ENCODE results near the gene SLC6A11.

SLC6A11 gene

GRCh38 chr3:10883478-10884234 is 67.6 kb downstream of the SLC6A11 start:
- no peak for DNase-seq (ENCODE audit: low read depth in 1 of 2, low spot score in 1 of 2)

- DNase-seq (ENCODE audit: low read depth in 1 of 2, low spot score in 1 of 2): no peak
These were observed 71.0 kb downstream of the SLC6A11 start for GRCh38 chr3:10887015-10887414.

DNA sequence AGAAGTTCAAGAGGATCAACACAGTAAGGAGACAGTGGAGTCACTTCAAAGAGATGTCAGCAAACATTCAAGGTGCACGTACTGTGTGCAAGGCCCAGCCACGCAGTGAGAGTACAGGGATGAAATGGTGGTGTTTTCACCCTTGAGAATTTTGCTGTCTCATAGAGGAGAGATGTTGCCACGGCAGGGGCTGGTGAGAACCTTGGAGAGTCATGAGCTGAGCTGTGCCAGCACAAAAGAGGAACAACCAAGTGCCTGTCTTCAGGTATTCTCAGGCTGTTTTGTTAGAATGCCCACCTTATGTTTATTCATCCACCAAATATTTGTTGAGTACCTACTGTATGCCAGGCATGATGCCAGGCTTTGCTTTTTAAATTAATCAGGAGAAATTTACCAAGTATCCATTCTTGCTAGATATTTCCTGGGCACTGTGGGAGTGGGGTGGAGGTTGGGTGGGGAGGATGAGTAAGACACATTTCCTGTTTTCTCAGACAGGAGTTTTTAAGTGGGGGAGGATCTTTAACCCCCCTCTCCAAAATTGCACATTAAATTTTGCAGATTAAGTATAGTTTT is 72.6 kb downstream of the SLC6A11 start:
- no peak for DNase-seq (ENCODE audit: low read depth in 1 of 2, low spot score in 1 of 2)

DNA sequence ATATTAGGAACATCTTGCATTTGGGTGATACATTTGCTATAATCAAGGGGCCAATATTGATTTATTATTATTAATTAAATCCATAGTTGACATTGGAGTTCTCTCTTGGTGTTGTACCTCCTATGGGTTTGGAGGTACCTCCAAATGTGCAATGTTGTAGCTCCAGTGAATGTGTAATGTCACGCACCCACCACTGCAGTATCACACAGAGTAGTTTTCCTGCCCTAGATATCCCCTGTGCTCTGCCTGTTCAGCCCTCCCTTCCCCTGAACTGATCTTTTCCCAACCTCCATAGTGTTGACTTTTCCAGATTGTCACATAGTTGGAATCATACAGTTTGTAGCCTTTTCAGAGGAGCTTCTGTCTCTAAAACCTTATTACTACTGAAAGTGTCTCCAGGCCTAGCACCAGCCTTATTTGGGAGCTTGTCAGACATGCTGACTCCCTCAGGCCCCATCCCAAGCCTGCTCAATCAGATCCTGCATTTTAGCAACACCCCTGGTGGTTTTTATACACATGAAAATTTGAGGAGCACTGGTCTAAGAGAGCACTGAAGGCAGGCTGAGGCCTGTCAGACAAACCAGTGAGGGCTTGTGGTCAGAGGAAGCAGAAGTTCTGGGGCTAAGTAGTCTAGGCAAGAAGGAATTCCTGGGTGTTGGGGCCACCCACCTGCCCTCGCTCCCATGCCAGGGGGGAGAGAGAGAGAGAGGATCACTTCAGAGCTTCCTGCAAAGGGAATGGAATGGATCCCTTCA is 73.4 kb downstream of the SLC6A11 start:
- DNase-seq (ENCODE audit: low read depth in 1 of 2, low spot score in 1 of 2): no peak

DNA sequence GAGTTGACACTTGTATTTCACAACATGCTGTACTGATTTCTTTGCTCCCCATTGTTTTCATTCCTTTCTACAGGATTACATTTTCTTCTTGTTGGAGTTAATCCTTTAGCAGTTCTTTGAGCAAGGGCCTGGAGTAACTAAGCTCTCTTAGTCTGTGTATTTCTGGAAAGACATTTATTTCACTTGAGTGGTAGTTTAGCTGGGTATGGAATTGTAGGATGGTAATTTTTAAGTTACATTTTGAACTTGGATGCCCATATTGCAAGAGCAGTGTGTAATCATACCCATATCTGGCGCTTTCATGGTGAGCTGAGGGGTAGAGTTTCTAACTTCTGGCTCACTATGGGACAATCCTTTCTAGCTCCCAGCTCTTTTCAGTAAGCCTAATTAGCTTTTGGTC is 74.6 kb downstream of the SLC6A11 start:
- no peak for DNase-seq (ENCODE audit: low read depth in 1 of 2, low spot score in 1 of 2)

DNA sequence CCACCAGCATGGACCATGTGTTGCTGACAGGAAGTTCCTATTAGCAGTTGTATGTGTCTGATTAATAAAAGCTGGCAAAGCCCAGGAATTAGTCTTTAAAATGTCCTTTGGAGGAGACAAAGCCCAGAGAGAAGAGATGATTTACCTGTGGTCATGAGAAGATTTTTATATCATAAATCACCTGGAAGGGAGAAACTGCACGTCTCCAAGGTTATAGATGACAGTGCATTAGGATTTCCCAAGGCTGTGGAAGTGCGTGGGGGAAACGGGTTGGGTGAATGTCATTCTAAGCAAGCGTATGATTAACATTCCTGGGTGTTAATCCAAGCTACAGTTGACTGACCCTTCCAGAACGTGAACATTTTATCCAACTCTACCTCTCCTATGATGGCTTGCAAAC is 76.6 kb downstream of the SLC6A11 start:
- DNase-seq (ENCODE audit: low read depth in 1 of 2, low spot score in 1 of 2): no peak

- no peak for DNase-seq (ENCODE audit: low read depth in 1 of 2, low spot score in 1 of 2)
These were observed 85.4 kb downstream of the SLC6A11 start for GRCh38 chr3:10901296-10901945.

DNA sequence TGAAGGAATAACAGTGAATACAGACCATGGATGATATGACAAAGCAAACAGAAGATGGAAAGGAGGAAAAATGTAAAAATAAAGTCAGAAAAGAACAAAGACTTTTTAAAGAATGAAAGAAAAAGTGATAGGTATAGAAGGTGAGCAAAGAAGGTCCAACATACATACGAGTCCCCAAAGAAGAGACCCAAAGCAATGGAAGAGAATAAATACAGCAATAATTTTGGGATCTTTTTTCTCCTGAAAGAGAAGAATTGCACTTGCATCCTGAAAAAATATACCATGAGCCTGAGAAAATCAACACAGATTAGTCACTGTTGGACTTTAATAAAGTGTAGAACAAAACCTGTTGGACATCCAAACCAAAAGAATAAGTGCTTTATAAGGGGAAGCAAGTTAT is 91.2 kb downstream of the SLC6A11 start:
- no peak for DNase-seq (ENCODE audit: low read depth in 1 of 2, low spot score in 1 of 2)

DNA sequence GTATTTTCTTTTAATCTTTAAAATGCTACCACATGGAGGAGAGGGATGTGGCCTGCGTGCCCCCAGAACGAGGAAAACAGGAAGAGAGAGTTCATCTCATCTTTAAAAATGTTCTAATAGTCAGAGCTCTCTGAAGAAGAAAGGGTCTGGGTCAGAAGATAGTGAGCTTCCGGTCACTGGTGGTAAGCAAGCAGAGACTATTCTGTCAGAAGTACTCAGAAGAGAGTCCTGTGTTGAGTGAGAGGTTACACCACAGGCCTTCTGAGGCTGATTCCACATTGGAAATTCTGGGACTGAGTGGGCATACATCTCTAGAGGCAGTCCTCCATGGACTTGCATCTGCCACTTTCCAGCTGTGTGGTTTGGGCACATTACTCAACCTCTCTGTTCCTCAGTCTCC is 94.3 kb downstream of the SLC6A11 start:
- DNase-seq (ENCODE audit: low read depth in 1 of 2, low spot score in 1 of 2): no peak

DNA sequence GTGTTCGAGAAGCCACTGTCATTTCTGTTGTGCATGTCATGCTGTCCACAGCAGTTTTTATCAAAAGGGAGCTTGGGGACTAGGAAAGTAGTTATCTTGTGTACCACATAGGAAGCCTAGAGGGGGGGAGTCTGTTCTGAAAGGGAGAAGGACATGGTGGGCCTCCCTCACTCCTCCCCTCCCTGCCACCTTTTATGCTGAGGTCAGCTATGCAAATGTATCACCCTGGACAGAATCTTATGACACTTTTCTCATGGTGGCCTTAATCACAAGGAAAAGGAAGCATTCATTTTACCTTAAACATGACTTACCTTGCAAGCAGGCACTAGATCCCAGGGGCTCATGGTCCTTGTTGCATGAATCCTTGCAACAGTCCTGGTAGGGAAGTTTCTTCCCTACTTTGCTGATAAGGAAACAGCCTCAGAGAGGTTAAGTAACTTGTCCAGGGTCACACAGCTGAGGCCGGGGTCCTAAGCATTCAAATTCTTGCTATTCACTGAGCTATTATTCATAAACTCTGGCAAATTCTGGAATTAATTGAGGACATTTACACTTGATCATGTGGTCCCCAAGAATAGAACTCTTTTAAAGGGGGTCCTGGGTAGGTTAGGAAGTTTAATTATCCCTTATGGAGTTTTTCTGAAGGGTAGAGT is 95.4 kb downstream of the SLC6A11 start:
- no peak for DNase-seq (ENCODE audit: low read depth in 1 of 2, low spot score in 1 of 2)

DNA sequence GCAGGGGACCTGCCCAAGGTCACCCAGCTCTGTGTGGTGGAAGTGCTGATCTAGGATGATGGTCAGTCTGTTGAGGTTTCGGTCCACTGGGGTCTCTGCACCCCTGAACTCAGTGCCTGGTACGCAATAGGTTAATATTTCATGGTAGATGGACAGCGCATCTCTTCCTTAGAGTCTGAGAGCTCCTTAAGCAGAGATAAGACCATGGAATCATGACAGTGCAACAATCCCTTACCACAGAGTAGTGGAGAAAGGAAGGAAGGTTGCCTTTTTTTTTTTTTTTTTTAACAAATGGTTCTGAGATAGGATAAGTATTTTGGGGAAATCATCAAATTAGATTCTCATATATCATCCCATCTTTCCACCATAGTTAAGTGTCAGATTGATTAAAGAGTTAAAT is 96.8 kb downstream of the SLC6A11 start:
- no peak for DNase-seq (ENCODE audit: low read depth in 1 of 2, low spot score in 1 of 2)

DNA sequence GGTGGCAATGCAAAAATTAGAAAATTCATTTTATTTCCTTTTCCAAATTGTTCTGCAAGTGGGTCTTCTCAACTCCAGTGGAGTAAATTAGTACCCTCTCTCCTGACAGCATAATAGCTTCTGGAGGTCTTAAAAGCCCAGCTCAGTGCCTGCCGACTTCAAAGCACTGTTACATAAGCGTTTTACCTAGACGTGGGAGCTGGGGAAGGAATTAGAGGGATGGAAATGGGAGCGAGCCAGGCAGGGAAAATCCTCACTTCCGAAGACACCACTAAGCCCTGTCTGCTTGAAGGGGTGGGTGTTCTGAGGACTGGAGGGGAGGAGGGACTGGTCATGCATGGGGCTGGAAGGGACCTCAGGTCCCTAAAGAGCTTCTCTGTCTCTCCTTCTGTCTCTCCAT is 99.3 kb downstream of the SLC6A11 start:
- no peak for DNase-seq (ENCODE audit: low read depth in 1 of 2, low spot score in 1 of 2)

DNA sequence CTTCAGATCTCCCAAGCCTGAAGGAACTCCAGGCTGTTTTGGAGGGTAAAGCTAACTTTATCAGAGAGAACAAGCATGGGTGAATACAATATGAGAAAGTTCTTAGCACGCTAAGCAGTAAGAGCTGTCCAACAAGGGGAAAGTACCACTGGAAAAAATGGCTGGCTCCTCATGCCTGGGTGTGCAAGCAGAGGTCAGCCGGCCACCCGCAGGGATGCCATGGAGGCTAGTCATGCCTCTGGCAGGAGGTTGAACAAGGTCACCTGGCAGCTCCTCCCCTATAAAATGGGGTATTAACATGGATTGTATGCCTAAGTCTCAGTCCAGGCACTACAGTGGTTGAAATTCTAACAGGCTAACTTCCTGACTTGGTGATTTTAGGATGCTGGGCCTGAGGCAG is 101.1 kb downstream of the SLC6A11 start:
- no peak for DNase-seq (ENCODE audit: low read depth in 1 of 2, low spot score in 1 of 2)

DNA sequence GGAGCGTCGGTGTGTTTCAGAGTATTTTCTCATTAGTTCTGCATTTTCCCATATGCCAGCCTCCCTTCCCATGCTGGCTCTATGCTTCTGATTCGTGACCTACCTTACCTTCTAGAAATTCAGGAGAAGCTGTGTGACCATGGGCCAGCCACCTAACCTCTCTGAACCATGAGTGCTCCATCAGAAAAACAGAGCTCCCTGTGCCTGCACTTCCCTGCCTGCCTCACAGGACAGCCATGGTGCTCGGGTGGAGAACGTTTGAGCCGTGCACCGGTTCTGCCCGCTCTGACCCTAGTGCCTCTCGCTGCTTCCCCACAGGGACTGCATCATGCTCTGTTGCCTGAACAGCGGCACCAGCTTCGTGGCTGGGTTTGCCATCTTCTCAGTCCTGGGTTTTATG is 102.0 kb downstream of the SLC6A11 start:
- DNase-seq (ENCODE audit: low read depth in 1 of 2, low spot score in 1 of 2): no peak

GRCh38 chr3:10919636-10920035 is 103.6 kb downstream of the SLC6A11 start:
- DNase-seq (ENCODE audit: low read depth in 1 of 2, low spot score in 1 of 2): no peak

DNA sequence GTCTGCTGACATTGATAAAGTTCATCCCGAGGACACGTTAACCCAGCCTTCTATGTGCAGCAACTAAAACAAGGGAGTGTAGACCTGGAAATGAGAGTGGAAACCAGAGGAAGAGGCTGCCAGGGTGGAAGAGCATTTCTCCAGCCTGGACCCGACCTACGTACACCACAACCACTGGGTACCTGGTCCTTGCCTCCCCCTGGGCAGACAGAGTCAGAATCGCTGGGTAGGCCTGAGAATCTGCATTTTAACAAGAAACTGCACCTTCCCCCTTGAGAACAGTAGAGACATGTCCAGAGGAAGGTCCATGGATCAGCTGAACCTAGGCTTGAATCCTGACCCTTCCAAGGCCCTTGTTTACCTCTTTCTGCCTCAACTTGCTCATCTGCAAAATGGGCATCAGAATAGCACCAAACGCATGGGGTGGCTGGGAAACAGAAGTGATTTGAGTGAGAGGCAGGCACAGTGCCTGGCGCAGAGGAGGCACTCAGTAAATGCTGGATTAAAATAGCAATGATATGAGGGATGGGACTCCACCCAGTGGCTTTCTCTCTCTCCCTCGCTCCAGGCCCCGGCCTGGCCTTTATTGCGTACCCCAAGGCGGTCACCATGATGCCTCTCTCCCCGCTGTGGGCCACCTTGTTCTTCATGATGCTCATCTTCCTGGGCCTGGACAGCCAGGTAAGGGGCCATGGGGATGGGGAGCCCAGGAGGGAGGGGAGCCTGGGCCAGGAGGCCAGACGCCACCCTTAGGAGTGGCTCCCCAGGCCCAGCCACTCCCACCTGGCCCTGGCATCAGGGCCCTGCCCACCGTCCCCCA is 109.6 kb downstream of the SLC6A11 start:
- no peak for DNase-seq (ENCODE audit: low read depth in 1 of 2, low spot score in 1 of 2)

- no peak for DNase-seq (ENCODE audit: low read depth in 1 of 2, low spot score in 1 of 2)
These were observed 110.3 kb downstream of the SLC6A11 start for GRCh38 chr3:10926256-10926810.

- DNase-seq (ENCODE audit: low read depth in 1 of 2, low spot score in 1 of 2): no peak
These were observed 110.9 kb downstream of the SLC6A11 start for GRCh38 chr3:10926811-10927521.

GRCh38 chr3:10927551-10927950 is 111.5 kb downstream of the SLC6A11 start:
- no peak for DNase-seq (ENCODE audit: low read depth in 1 of 2, low spot score in 1 of 2)

Data from stimulated activated CD4-positive, alpha-beta T cell treated with anti-CD3 and anti-CD28 coated beads, Interleukin-15, amount 100 ng/mL, for 1 hour (primary cell).